ENCODE measurements around the gene DNAJB6. TPM values are rescaled to one million over a fixed set of nuclear protein-coding genes. Genes with fewer than 3 reads are reported as not detected.

DNAJB6 gene
- total RNA-seq, 1 experiment from 2014 or later = 89.7 TPM

Other genes starting within 250 kb of the DNAJB6 start
- 66.8 and 74.6 TPM in 2 replicates for gene UBE3C, start 198.1 kb upstream of the DNAJB6 start, total RNA-seq (2014; rRNA removed; shearing (Covaris generic); ENCODE audit: low replicate concordance)

Data from MG63 (cell line).